LNCaP clone FGC (cell line): ENCODE measurements around the gene AQR.
A peak's percentile ranks its signal among the peaks of the same experiment; 100 is the strongest.

ENCODE experiments used
- DNase-seq: peaks from one replicate; pipeline ENCODE4 v3.0.0-alpha.2; 2011; ENCODE audit warnings: low read depth
- H3K4me3 ChIP-seq: 2 replicates; pipeline ENCODE4 v1.5.1; 2011; ENCODE audit warnings: mild to moderate bottlenecking, low read depth, low read length, control low read depth
- CTCF ChIP-seq: IDR thresholded peaks from 2 replicates; pipeline ENCODE4 v1.5.1; 2012; ENCODE audit warnings: mild to moderate bottlenecking; ENCODE audit not compliant: control insufficient read depth, insufficient read depth; ENCODE audit errors: extremely low read depth

The AQR gene

GRCh38 chr15:34969340-34970097 lies at the start of gene AQR:
AQR (minus strand) TSS chr15:34969742; CDS start chr15:34969613, 129 bp downstream.
- DNase-seq: peak; percentile 96
- H3K4me3 ChIP-seq: peak within 1 kb of the TSS; percentile 73
- TF ChIP-seq CTCF: peak; percentile 82

- DNase-seq: no peak
- no peak for TF ChIP-seq CTCF
- no peak overlapping the region for H3K4me3 ChIP-seq
Measured at GRCh38 chr15:35014241-35014640, 44.7 kb upstream of the AQR start.

GRCh38 chr15:35013370-35013769 lies 43.8 kb upstream of the AQR start:
- no peak for DNase-seq
- no peak overlapping the region for H3K4me3 ChIP-seq
- TF ChIP-seq CTCF: no peak

GRCh38 chr15:35007397-35007796 lies 37.9 kb upstream of the AQR start:
- H3K4me3 ChIP-seq: no peak overlapping the region
- TF ChIP-seq CTCF: no peak
- no peak for DNase-seq

GRCh38 chr15:35005933-35006332 lies 36.4 kb upstream of the AQR start:
- TF ChIP-seq CTCF: no peak
- no peak overlapping the region for H3K4me3 ChIP-seq
- no peak for DNase-seq

GRCh38 chr15:35003928-35004327 lies 34.4 kb upstream of the AQR start:
- no peak for TF ChIP-seq CTCF
- H3K4me3 ChIP-seq: no peak overlapping the region
- DNase-seq: no peak

GRCh38 chr15:35000511-35000910 lies 31.0 kb upstream of the AQR start:
- no peak for TF ChIP-seq CTCF
- no peak for DNase-seq

More at GRCh38 chr15:35000511-35000910, 31.0 kb upstream of the AQR start:
- H3K4me3 ChIP-seq: no peak overlapping the region
